GM19328 (cell line): Measurements from ENCODE around the gene CXCR4.
"Not testable (repeated sequence)": the region's sequence is repeated elsewhere in the genome, so short reads cannot be mapped to it uniquely, and the experiment has no call there.

Source experiments
- ATAC-seq: cut with Tn5 transposase; IDR thresholded peaks from one replicate; pipeline ENCODE4 v1.9.1; 2021; ENCODE audit warnings: mild to moderate bottlenecking, moderate library complexity; ENCODE audit not compliant: unreplicated experiment

The CXCR4 gene

GRCh38 chr2:136080114-136080513 lies 37.8 kb downstream of the CXCR4 start:
- ATAC-seq, result no peak

GRCh38 chr2:136077107-136077506 lies 40.8 kb downstream of the CXCR4 start:
- ATAC-seq, result no peak

GRCh38 chr2:136075476-136075875 lies 42.5 kb downstream of the CXCR4 start:
- ATAC-seq, result no peak

- ATAC-seq, result no peak
These were observed 45.3 kb downstream of the CXCR4 start for GRCh38 chr2:136072621-136073020.

- ATAC-seq, result not testable (repeated sequence)
These were observed 46.1 kb downstream of the CXCR4 start for GRCh38 chr2:136071887-136072286.

GRCh38 chr2:136070913-136071312 lies 47.0 kb downstream of the CXCR4 start:
- ATAC-seq, result no peak

- ATAC-seq, result no peak
These were observed 48.2 kb downstream of the CXCR4 start for GRCh38 chr2:136069773-136070172.

GRCh38 chr2:136068581-136069227 lies 49.2 kb downstream of the CXCR4 start:
- no peak for ATAC-seq

GRCh38 chr2:136067897-136068580 lies 49.9 kb downstream of the CXCR4 start:
- no peak for ATAC-seq

- no peak for ATAC-seq
These were observed 50.5 kb downstream of the CXCR4 start for GRCh38 chr2:136067459-136067858.

- no peak for ATAC-seq
These were observed 52.0 kb downstream of the CXCR4 start for GRCh38 chr2:136065907-136066306.

- no peak for ATAC-seq
These were observed 52.6 kb downstream of the CXCR4 start for GRCh38 chr2:136065384-136065783.
